Neural cell (in vitro differentiated cells): Measurements from ENCODE around the gene SIMC1. TPM values are rescaled to one million over a fixed set of nuclear protein-coding genes. Genes with fewer than 3 reads are reported as not detected.

ENCODE experiments used
- H2AFZ ChIP-seq: fragments of 200-600, 300-800 bp; sonication (generic), shearing (Covaris generic); 2 replicates; pipeline ENCODE4 v1.6.0; 2014; ENCODE audit warnings: low read depth, mild to moderate bottlenecking, antibody characterized with exemption, low read length, moderate library complexity
- H3F3A ChIP-seq: fragments of 200-600 bp; shearing (Covaris generic); 2 replicates; pipeline ENCODE4 v1.6.1; 2016; ENCODE audit warnings: mild to moderate bottlenecking, moderate library complexity, mixed read lengths, antibody characterized with exemption, low read length; ENCODE audit not compliant: insufficient read depth, poor library complexity, severe bottlenecking
- H3K27ac ChIP-seq: fragments of 200-600, 300-800 bp; sonication (generic), shearing (Covaris generic); 2 replicates; pipeline ENCODE4 v1.5.1; 2014; ENCODE audit warnings: mild to moderate bottlenecking, low read length, moderate library complexity
- H3K27me3 ChIP-seq: fragments of 300-800, 200-600 bp; sonication (generic), shearing (Covaris generic); 2 replicates; pipeline ENCODE4 v1.6.0; 2014; ENCODE audit warnings: mild to moderate bottlenecking, low read depth, low read length, moderate library complexity; ENCODE audit not compliant: insufficient read depth
- H3K36me3 ChIP-seq: fragments of 300-800, 200-600 bp; sonication (generic), shearing (Covaris generic); 2 replicates; pipeline ENCODE4 v1.5.1; 2014; ENCODE audit warnings: mild to moderate bottlenecking, antibody characterized with exemption, low read length, moderate library complexity; ENCODE audit not compliant: insufficient read depth
- H3K4me2 ChIP-seq: fragments of 300-800, 200-600 bp; sonication (generic), shearing (Covaris generic); 2 replicates; pipeline ENCODE4 v1.6.0; 2014; ENCODE audit warnings: mild to moderate bottlenecking, low read length
- H3K4me3 ChIP-seq: fragments of 300-800, 200-600 bp; sonication (generic), shearing (Covaris generic); 2 replicates; pipeline ENCODE4 v1.5.1; 2014; ENCODE audit warnings: mild to moderate bottlenecking, low read length, moderate library complexity
- H3K79me2 ChIP-seq: fragments of 200-600 bp; shearing (Covaris generic); replicated peaks from 2 replicates; pipeline ENCODE4 v1.6.0; 2014; ENCODE audit warnings: mild to moderate bottlenecking, low read length, moderate library complexity; ENCODE audit not compliant: insufficient read depth
- H3K9ac ChIP-seq: fragments of 300-800, 200-600 bp; sonication (generic), shearing (Covaris generic); 2 replicates; pipeline ENCODE4 v1.6.1; 2016; ENCODE audit warnings: mild to moderate bottlenecking, low read length, mixed read lengths
- H3K9me2 ChIP-seq: fragments of 200-600 bp; shearing (Covaris generic); 2 replicates; pipeline ENCODE4 v1.6.1; 2016; ENCODE audit warnings: mild to moderate bottlenecking, low read length, mixed read lengths; ENCODE audit not compliant: insufficient read depth
- H3K9me3 ChIP-seq: fragments of 200-600, 300-800 bp; sonication (generic), shearing (Covaris generic); 2 replicates; pipeline ENCODE4 v1.6.1; 2016; ENCODE audit warnings: mild to moderate bottlenecking, mixed run types, low read length, moderate library complexity, mixed read lengths
- H4K20me1 ChIP-seq: fragments of 200-600 bp; shearing (Covaris generic); 2 replicates; pipeline ENCODE4 v1.6.1; 2016; ENCODE audit warnings: mild to moderate bottlenecking, mixed run types; ENCODE audit not compliant: insufficient read depth
- EP300 ChIP-seq: fragments of 450-650 bp; conservative IDR thresholded peaks from 2 replicates; pipeline ENCODE4 v1.6.1; 2014; ENCODE audit warnings: antibody characterized with exemption, mild to moderate bottlenecking, moderate library complexity; ENCODE audit not compliant: poor library complexity, severe bottlenecking
- EZH2 ChIP-seq: fragments of 200-600, 300-800 bp; shearing (Covaris generic), sonication (generic); IDR thresholded peaks from 2 replicates; pipeline ENCODE4 v1.6.1; 2014; ENCODE audit warnings: antibody characterized with exemption, low read length, borderline replicate concordance, mild to moderate bottlenecking; ENCODE audit not compliant: insufficient read depth, poor library complexity, severe bottlenecking
- MXI1 ChIP-seq: fragments of 450-650 bp; conservative IDR thresholded peaks from 2 replicates; pipeline ENCODE4 v1.6.1; 2014; ENCODE audit warnings: antibody characterized with exemption, mild to moderate bottlenecking; ENCODE audit not compliant: poor library complexity, severe bottlenecking
- POLR2AphosphoS5 ChIP-seq: IDR thresholded peaks from 2 replicates; pipeline ENCODE4 v1.6.1; 2012
- RAD21 ChIP-seq: fragments of 450-650 bp; conservative IDR thresholded peaks from 2 replicates; pipeline ENCODE4 v1.6.1; 2014; ENCODE audit warnings: antibody characterized with exemption, mild to moderate bottlenecking, moderate library complexity
- SMC3 ChIP-seq: fragments of 450-650 bp; conservative IDR thresholded peaks from 2 replicates; pipeline ENCODE4 v1.6.1; 2014; ENCODE audit warnings: antibody characterized with exemption, mild to moderate bottlenecking, moderate library complexity; ENCODE audit not compliant: poor library complexity
- TAF1 ChIP-seq: IDR thresholded peaks from 2 replicates; pipeline ENCODE4 v1.6.1; 2012; ENCODE audit warnings: low read depth
- polyA plus RNA-seq: library from polyadenylated mRNA; depleted of rRNA; stranded (reverse); fragments of >200 nt; gene quantifications from 2 replicates; pipeline ENCODE4 v1.2.3, GENCODE V29; 2014
- TF ChIP-seq, protein P1 (sequence below): fragments of 450-650 bp; IDR thresholded peaks from 2 replicates; pipeline ENCODE4 v1.5.1; 2014; ENCODE audit warnings: antibody characterized with exemption, mild to moderate bottlenecking, moderate library complexity; ENCODE audit not compliant: poor library complexity, severe bottlenecking
- TF ChIP-seq, protein P2 (sequence below): IDR thresholded peaks from 2 replicates; pipeline ENCODE4 v1.6.1; 2012; ENCODE audit warnings: borderline replicate concordance

SIMC1 gene
- polyA plus RNA-seq, 1 donor from 2014 or later = 20.7 TPM

DNA sequence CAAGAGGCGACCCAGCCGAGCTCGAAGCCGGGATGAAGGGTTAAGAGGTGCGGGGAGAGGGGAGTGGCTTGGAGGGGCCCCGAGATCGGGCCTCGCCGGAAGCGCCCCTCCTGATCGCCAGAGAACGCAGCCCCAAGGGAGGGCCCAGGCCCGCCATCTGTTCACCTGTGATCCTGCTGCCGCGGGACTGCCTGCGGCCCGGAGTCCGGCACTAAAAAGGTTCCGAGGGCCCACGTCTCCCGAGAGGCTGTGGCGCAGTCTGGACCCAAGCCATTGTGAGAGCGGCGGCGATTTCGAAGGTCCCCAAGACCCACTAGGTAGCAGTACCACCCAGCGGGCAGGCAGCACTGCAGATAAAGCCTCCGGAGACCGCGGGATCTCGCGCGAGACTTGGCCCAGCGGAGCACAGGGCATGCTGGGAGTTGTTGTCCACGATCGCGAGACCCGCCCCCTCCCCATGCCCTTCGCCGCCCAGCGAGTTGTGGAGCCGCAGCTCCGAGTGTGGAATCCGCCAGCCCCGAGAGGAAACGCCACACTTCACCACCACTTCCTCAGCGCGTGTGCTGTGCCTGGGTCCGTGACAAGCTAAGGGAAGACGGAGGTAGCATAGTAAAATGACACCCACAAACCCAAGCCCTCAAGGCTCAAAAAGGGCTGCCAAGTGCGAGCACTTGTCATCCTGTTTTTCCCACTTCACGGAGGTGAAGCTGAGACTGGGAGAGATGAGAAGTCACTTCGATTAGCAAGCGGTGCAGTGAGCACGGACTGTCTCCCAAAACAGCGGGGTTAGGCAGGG lies 123.4 kb downstream of the SIMC1 start, which contains the start of gene KIAA1191:
Gene KIAA1191 (minus strand): TSS at position 328 of the 796 bp plus-strand sequence. CDS start 2,256 bp downstream, outside the sequence.
- H3F3A ChIP-seq = no peaks in the 10 kb centered on the region
- no peaks in the 10 kb centered on the region for H4K20me1 ChIP-seq
- peak within 1 kb of the TSS; percentile 44 for H3K4me2 ChIP-seq
- H3K36me3 ChIP-seq = no peaks in the 10 kb centered on the region
- H3K4me3 ChIP-seq = peak within 1 kb of the TSS; percentile 98
- TF ChIP-seq POLR2AphosphoS5 = peak; percentile 98
- TF ChIP-seq, protein P1, sequence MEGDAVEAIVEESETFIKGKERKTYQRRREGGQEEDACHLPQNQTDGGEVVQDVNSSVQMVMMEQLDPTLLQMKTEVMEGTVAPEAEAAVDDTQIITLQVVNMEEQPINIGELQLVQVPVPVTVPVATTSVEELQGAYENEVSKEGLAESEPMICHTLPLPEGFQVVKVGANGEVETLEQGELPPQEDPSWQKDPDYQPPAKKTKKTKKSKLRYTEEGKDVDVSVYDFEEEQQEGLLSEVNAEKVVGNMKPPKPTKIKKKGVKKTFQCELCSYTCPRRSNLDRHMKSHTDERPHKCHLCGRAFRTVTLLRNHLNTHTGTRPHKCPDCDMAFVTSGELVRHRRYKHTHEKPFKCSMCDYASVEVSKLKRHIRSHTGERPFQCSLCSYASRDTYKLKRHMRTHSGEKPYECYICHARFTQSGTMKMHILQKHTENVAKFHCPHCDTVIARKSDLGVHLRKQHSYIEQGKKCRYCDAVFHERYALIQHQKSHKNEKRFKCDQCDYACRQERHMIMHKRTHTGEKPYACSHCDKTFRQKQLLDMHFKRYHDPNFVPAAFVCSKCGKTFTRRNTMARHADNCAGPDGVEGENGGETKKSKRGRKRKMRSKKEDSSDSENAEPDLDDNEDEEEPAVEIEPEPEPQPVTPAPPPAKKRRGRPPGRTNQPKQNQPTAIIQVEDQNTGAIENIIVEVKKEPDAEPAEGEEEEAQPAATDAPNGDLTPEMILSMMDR = peak; percentile 69
- peak; percentile 64 for TF ChIP-seq SMC3
- peak; percentile 87 for TF ChIP-seq MXI1
- TF ChIP-seq, protein P2, sequence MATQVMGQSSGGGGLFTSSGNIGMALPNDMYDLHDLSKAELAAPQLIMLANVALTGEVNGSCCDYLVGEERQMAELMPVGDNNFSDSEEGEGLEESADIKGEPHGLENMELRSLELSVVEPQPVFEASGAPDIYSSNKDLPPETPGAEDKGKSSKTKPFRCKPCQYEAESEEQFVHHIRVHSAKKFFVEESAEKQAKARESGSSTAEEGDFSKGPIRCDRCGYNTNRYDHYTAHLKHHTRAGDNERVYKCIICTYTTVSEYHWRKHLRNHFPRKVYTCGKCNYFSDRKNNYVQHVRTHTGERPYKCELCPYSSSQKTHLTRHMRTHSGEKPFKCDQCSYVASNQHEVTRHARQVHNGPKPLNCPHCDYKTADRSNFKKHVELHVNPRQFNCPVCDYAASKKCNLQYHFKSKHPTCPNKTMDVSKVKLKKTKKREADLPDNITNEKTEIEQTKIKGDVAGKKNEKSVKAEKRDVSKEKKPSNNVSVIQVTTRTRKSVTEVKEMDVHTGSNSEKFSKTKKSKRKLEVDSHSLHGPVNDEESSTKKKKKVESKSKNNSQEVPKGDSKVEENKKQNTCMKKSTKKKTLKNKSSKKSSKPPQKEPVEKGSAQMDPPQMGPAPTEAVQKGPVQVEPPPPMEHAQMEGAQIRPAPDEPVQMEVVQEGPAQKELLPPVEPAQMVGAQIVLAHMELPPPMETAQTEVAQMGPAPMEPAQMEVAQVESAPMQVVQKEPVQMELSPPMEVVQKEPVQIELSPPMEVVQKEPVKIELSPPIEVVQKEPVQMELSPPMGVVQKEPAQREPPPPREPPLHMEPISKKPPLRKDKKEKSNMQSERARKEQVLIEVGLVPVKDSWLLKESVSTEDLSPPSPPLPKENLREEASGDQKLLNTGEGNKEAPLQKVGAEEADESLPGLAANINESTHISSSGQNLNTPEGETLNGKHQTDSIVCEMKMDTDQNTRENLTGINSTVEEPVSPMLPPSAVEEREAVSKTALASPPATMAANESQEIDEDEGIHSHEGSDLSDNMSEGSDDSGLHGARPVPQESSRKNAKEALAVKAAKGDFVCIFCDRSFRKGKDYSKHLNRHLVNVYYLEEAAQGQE = peak; percentile 88
- peak; percentile 93 for TF ChIP-seq TAF1
- peak; percentile 62 for TF ChIP-seq RAD21
- TF ChIP-seq EP300 = peak; percentile 49
- no peak for TF ChIP-seq EZH2
- H3K27ac ChIP-seq = peak within 1 kb of the TSS; percentile 90
- H3K9me2 ChIP-seq = no peaks in the 10 kb centered on the region
- H3K9me3 ChIP-seq = no peaks in the 10 kb centered on the region
- H3K79me2 ChIP-seq = peaks cover 35% of the 10 kb centered on the region
- peak within 1 kb of the TSS; percentile 95 for H2AFZ ChIP-seq
- H3K9ac ChIP-seq = peak within 1 kb of the TSS; percentile 95
- H3K27me3 ChIP-seq = no peaks in the 10 kb centered on the region

DNA sequence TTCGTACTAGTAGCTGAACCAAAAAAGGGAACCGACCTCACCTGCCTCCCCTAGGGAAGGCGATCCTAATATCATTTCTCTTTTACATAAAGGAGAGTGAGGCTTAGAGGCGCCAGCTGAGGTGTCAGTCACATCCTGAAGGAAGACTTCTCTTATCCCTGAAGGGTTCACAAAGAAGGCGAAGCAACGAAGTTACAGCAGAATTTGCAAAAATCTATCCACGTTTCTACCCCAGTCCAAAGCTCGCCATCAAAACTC lies 123.9 kb downstream of the SIMC1 start:
- Histone ChIP-seq H3K9ac (peak overlapping the region; percentile 95), H3K9me3 (no peaks in the 10 kb centered on the region), H3K36me3 (no peaks in the 10 kb centered on the region), H2AFZ (peak overlapping the region; percentile 95), H3K4me2 (no peak overlapping the region), H3K79me2 (peaks cover 32% of the 10 kb centered on the region), H3K27me3 (no peaks in the 10 kb centered on the region), H3F3A (no peaks in the 10 kb centered on the region), H4K20me1 (no peaks in the 10 kb centered on the region), H3K27ac (no peak overlapping the region), H3K4me3 (peak overlapping the region; percentile 98), H3K9me2 (no peaks in the 10 kb centered on the region)
- no peak for TF ChIP-seq EP300
- no peak for TF ChIP-seq TAF1
- no peak for TF ChIP-seq RAD21
- TF ChIP-seq EZH2 = no peak
- TF ChIP-seq, protein P2 = no peak
- no peak for TF ChIP-seq MXI1
- TF ChIP-seq, protein P1 = no peak
- no peak for TF ChIP-seq SMC3
- no peak for TF ChIP-seq POLR2AphosphoS5
